Osteoblast (primary cell): ENCODE results near the gene ABHD13. TPM values are rescaled to one million over a fixed set of nuclear protein-coding genes. Genes with fewer than 3 reads are reported as not detected.

Experiments
- DNase-seq: peaks from one replicate; pipeline ENCODE4 v3.0.0; 2011; ENCODE audit warnings: low spot score, mixed read lengths; ENCODE audit not compliant: insufficient read length; ENCODE audit errors: missing footprints
- H2AFZ ChIP-seq: 2 replicates; pipeline ENCODE4 v1.6.0; 2011; ENCODE audit warnings: mild to moderate bottlenecking, low read length
- H3K27ac ChIP-seq: 2 replicates; pipeline ENCODE4 v1.5.1; 2011; ENCODE audit warnings: mild to moderate bottlenecking, low read depth, low read length, moderate library complexity
- H3K27me3 ChIP-seq: 2 replicates; pipeline ENCODE4 v1.6.0; 2012; ENCODE audit warnings: mild to moderate bottlenecking, control low read depth, inconsistent platforms, low read length, moderate library complexity; ENCODE audit not compliant: insufficient read depth
- H3K36me3 ChIP-seq: 2 replicates; pipeline ENCODE4 v1.5.1; 2011; ENCODE audit warnings: mild to moderate bottlenecking, low read length, control low read depth, moderate library complexity; ENCODE audit not compliant: insufficient read depth
- H3K4me1 ChIP-seq: 2 replicates; pipeline ENCODE4 v1.5.1; 2011; ENCODE audit warnings: mild to moderate bottlenecking, low read length, control low read depth, moderate library complexity; ENCODE audit not compliant: insufficient read depth
- H3K4me2 ChIP-seq: 2 replicates; pipeline ENCODE4 v1.6.0; 2011; ENCODE audit warnings: mild to moderate bottlenecking, low read length; ENCODE audit not compliant: insufficient read depth
- H3K4me3 ChIP-seq: fragments of 200-600 bp; sonication (generic); 3 replicates; pipeline ENCODE4 v1.5.1; 2012; ENCODE audit warnings: mild to moderate bottlenecking, low read length, inconsistent platforms; ENCODE audit not compliant: insufficient read depth
- H3K79me2 ChIP-seq: 2 replicates; pipeline ENCODE4 v1.6.0; 2012; ENCODE audit warnings: mild to moderate bottlenecking, low read length, control low read depth, inconsistent platforms; ENCODE audit not compliant: insufficient read depth
- H3K9me3 ChIP-seq: 2 replicates; pipeline ENCODE4 v1.5.1; 2011; ENCODE audit warnings: low read depth, low read length, control low read depth
- H4K20me1 ChIP-seq: 2 replicates; pipeline ENCODE4 v1.6.0; 2012; ENCODE audit warnings: mild to moderate bottlenecking, low read length, control low read depth; ENCODE audit not compliant: insufficient read depth
- CTCF ChIP-seq: IDR thresholded peaks from 2 replicates; pipeline ENCODE4 v1.5.1; 2011; ENCODE audit warnings: mild to moderate bottlenecking, low read depth, low read length, moderate library complexity; ENCODE audit errors: extremely low read depth
- total RNA-seq: library from RNA; depleted of rRNA; stranded (reverse); fragments of >200 nt; gene quantifications from 2 replicates; pipeline ENCODE4 v1.2.3, GENCODE V29; 2012

ABHD13 gene
- total RNA-seq, result 8.5 and 8.7 TPM in 2 replicates

DNA sequence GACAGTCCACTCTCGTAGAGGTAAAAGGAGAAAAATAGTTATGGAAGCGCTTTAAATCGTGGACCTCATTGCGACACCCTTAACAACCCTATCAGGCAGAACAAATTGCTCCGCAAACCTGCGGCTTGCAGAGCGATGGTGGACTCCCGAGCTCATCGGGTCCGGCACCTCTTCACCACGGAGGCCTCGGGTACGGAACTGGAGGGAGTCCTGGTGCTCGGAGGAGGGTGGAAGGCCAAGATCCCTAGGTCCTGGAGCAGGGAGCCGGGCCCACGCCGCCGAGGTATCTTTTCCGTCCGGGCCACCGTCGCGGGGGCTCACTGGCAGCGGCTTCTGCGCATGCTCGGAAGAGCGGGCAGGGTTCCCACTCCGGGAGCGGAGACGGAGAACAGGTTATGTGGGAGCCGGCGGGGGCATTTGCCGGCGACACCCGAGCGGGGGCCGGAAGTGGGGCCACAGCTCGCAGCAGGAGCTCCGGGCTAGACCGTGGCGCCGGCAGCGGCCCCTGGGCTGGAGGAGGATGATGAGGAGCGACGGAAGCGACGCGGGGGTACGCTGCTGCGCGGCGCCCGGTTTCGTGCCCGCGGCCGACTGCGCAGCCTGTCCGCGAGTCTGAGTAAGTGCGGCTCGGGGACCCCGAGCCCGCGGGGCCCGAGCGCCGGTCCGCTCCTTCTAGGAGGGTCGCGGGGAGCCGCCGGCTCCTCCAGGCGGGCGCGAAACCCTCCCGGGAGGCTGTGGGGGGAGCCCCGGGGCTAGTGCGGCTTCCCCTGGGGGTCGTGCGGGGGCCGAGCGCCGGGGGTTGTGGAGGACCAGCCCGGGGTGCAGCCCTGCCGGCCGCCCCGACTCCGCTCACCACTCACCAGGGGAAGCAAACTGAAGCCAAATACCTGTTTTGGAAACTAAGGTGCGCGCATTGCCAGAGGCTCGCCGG is at the start of gene ABHD13:
TSS of gene ABHD13 (plus strand) at position 349 of the 931 bp plus-strand sequence. CDS start 10,827 bp downstream, outside the sequence.
- no peaks in the 10 kb centered on the region for H3K36me3 ChIP-seq
- H3K4me3 ChIP-seq, result peak within 1 kb of the TSS; percentile 94
- H3K4me1 ChIP-seq, result peaks cover 27% of the 10 kb centered on the region
- H3K4me2 ChIP-seq, result peak within 1 kb of the TSS; percentile 88
- no peaks in the 10 kb centered on the region for H3K9me3 ChIP-seq
- H4K20me1 ChIP-seq, result no peaks in the 10 kb centered on the region
- DNase-seq, result peak; percentile 98
- peak within 1 kb of the TSS; percentile 99 for H2AFZ ChIP-seq
- H3K79me2 ChIP-seq, result peaks cover 66% of the 10 kb centered on the region
- peak within 1 kb of the TSS; percentile 96 for H3K27ac ChIP-seq
- TF ChIP-seq CTCF, result no peak
- no peaks in the 10 kb centered on the region for H3K27me3 ChIP-seq

GRCh38 chr13:108168929-108169328 is 49.3 kb upstream of the ABHD13 start:
- H3K9me3 ChIP-seq, result no peaks in the 10 kb centered on the region
- no peaks in the 10 kb centered on the region for H4K20me1 ChIP-seq
- H3K4me3 ChIP-seq, result no peak overlapping the region
- DNase-seq, result no peak
- no peaks in the 10 kb centered on the region for H3K36me3 ChIP-seq
- no peak overlapping the region for H3K4me2 ChIP-seq
- no peak overlapping the region for H3K27ac ChIP-seq
- H3K4me1 ChIP-seq, result no peaks in the 10 kb centered on the region
- H3K79me2 ChIP-seq, result no peaks in the 10 kb centered on the region
- H2AFZ ChIP-seq, result no peak overlapping the region
- no peak for TF ChIP-seq CTCF
- no peaks in the 10 kb centered on the region for H3K27me3 ChIP-seq

- no peak overlapping the region for H3K4me2 ChIP-seq
- H3K4me1 ChIP-seq, result no peaks in the 10 kb centered on the region
- no peak overlapping the region for H3K27ac ChIP-seq
- H2AFZ ChIP-seq, result no peak overlapping the region
- DNase-seq, result peak; percentile 35
- no peaks in the 10 kb centered on the region for H3K79me2 ChIP-seq
- no peaks in the 10 kb centered on the region for H3K36me3 ChIP-seq
- no peaks in the 10 kb centered on the region for H3K9me3 ChIP-seq
- TF ChIP-seq CTCF, result peak; percentile 59
- H3K27me3 ChIP-seq, result no peaks in the 10 kb centered on the region
- no peak overlapping the region for H3K4me3 ChIP-seq
- no peaks in the 10 kb centered on the region for H4K20me1 ChIP-seq
Observed at GRCh38 chr13:108176685-108177274, 41.4 kb upstream of the ABHD13 start.

- TF ChIP-seq CTCF, result no peak
- Histone ChIP-seq H3K4me3 (no peak overlapping the region), H2AFZ (no peak overlapping the region), H3K27me3 (no peaks in the 10 kb centered on the region), H3K4me1 (no peaks in the 10 kb centered on the region), H3K9me3 (no peaks in the 10 kb centered on the region), H3K36me3 (no peaks in the 10 kb centered on the region), H3K79me2 (no peaks in the 10 kb centered on the region), H3K4me2 (no peak overlapping the region), H4K20me1 (no peaks in the 10 kb centered on the region), H3K27ac (no peak overlapping the region)
- no peak for DNase-seq
Observed at GRCh38 chr13:108178078-108178477, 40.1 kb upstream of the ABHD13 start.
